GM12892 (cell line): Measurements from ENCODE around the gene SRR.

Source experiments
- POLR2A ChIP-seq: IDR thresholded peaks from 2 replicates; pipeline ENCODE4 v1.6.1; 2011; ENCODE audit warnings: low read depth, low read length, control low read depth
- POLR2AphosphoS5 ChIP-seq: IDR thresholded peaks from 2 replicates; pipeline ENCODE4 v1.6.1; 2011; ENCODE audit warnings: low read depth, low read length, control low read depth

GRCh38 chr17:2267354-2267753 is 36.4 kb upstream of the SRR start:
- TF ChIP-seq POLR2AphosphoS5 (no peak), POLR2A (no peak)
